Colonic mucosa (tissue), 4 donors: Measurements from ENCODE around the gene BEAN1. TPM values are rescaled to one million over a fixed set of nuclear protein-coding genes. Genes with fewer than 3 reads are reported as not detected.

Experiments
- DNase-seq: peaks from one replicate; pipeline ENCODE4 v3.0.0-alpha.2; 2020
- H3K27ac ChIP-seq: fragments of 200-600 bp; one replicate; pipeline ENCODE4 v1.8.0; 2021
- H3K27me3 ChIP-seq: fragments of 200-600 bp; one replicate; pipeline ENCODE4 v1.8.0; 2021
- H3K36me3 ChIP-seq: fragments of 200-600 bp; one replicate; pipeline ENCODE4 v1.8.0; 2021
- H3K4me1 ChIP-seq: fragments of 200-600 bp; one replicate; pipeline ENCODE4 v1.8.0; 2021; ENCODE audit warnings: mild to moderate bottlenecking
- H3K4me3 ChIP-seq: fragments of 200-600 bp; one replicate; pipeline ENCODE4 v1.8.0; 2021
- H3K9ac ChIP-seq, 2 donors: one replicate each; pipeline ENCODE4 v1.7.0; 2013; ENCODE audit warnings: control low read depth in 2 of 2, low read depth in 2 of 2, low read length in 2 of 2
- H3K9me3 ChIP-seq: fragments of 200-600 bp; one replicate; pipeline ENCODE4 v1.8.0; 2021
- CTCF ChIP-seq: fragments of 200-600 bp; IDR thresholded peaks from one replicate; pipeline ENCODE4 v1.8.0; 2022; ENCODE audit warnings: antibody characterized with exemption, mild to moderate bottlenecking
- intact Hi-C: fragments of 100-400 bp; cut with DNase I; formaldehyde crosslinking; loops from one replicate; pipeline ENCODE4 v1.14.1; 2022
- total RNA-seq, 2 donors: library from RNA; stranded (reverse); fragmentation: NEBNext Ultra II Directional in 1 of 2; extraction: Animal tissue kit (Norgen Biotek cat#: 25700) in 1 of 2; gene quantifications; one replicate each; pipeline ENCODE4 v1.2.1, GENCODE V29; 2021
- donor health status: healthy.
- donor health status: DM: no; HTN: no; CAD: no.
- donor health status: DM: no; HTN: no; CAD: no.

Gene BEAN1
- total RNA-seq, 2 donors from 2014 or later = 0.32 TPM; not detected in 1

DNA sequence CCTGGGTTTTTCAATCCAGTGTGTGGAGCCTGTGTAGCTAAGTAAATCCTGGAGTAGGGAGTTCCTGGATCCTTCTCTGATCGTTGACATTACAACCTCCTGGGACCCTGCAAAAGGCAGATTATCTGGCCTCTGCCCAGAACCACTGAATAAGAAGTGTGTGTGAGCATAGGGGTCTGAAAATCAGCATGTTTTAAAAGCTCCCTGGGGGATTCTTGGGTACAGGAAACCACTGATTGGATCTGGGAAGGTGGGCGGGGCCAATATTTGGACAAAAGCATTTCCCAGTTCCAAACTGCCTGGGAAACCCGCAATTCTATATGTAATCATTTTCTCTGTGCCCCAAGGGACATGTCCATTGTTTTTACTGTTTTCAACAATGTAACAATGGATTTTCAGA, 27.2 kb upstream of the BEAN1 start:
- Histone ChIP-seq H3K27ac (no peak overlapping the region), H3K27me3 (no peaks in the 10 kb centered on the region), H3K4me3 (no peak overlapping the region), H3K4me1 (no peaks in the 10 kb centered on the region), H3K9me3 (no peaks in the 10 kb centered on the region), H3K36me3 (no peaks in the 10 kb centered on the region), H3K9ac (no peak overlapping the region)
- intact Hi-C loops = loop anchor here (10.0 kb wide), 1 partner anchor 455 kb away; no protein-coding TSS in a partner anchor
- DNase-seq = no peak
- TF ChIP-seq CTCF = no peak

GRCh38 chr16:66400503-66401380, 26.4 kb upstream of the BEAN1 start:
- Histone ChIP-seq H3K9me3 (no peaks in the 10 kb centered on the region), H3K27ac (no peak overlapping the region), H3K9ac (no peak overlapping the region), H3K4me3 (no peak overlapping the region), H3K4me1 (no peaks in the 10 kb centered on the region), H3K27me3 (no peaks in the 10 kb centered on the region), H3K36me3 (no peaks in the 10 kb centered on the region)
- DNase-seq = no peak
- intact Hi-C loops = loop anchor here (10.0 kb wide), 1 partner anchor 454 kb away; no protein-coding TSS in a partner anchor
- TF ChIP-seq CTCF = no peak

DNA sequence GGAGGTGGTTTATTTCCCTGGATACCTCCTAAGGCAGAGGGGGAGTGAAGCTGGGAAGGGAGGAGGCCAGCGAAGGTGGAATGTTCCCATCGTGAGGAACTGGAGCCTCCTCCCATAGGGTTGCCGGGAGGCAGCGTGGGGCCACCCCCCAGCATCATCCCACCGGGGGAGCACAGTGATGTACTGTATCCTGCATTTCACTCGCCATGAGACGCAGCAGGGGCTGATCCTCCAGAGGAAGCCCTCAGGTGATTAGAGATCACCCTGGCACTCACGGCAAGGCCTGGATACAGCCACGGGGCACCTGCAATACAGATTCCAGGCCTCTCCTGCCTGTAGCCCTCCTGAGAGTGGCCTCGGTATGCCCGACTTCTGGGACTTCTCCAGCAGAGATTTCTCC, 25.5 kb upstream of the BEAN1 start:
- TF ChIP-seq CTCF = no peak
- no peak for DNase-seq
- Histone ChIP-seq H3K36me3 (no peaks in the 10 kb centered on the region), H3K4me1 (peaks cover 1% of the 10 kb centered on the region), H3K27ac (no peak overlapping the region), H3K9ac (no peak overlapping the region), H3K4me3 (no peak overlapping the region), H3K9me3 (no peaks in the 10 kb centered on the region), H3K27me3 (no peaks in the 10 kb centered on the region)
- intact Hi-C loops = loop anchor here (10.0 kb wide), 1 partner anchor 453 kb away; no protein-coding TSS in a partner anchor

GRCh38 chr16:66402166-66402565, 24.9 kb upstream of the BEAN1 start:
- no peak overlapping the region for H3K27ac ChIP-seq
- H3K9me3 ChIP-seq = no peaks in the 10 kb centered on the region
- no peaks in the 10 kb centered on the region for H3K36me3 ChIP-seq
- no peak overlapping the region for H3K4me3 ChIP-seq
- no peak for TF ChIP-seq CTCF
- intact Hi-C loops = loop anchor here (10.0 kb wide), 1 partner anchor 453 kb away; no protein-coding TSS in a partner anchor
- H3K4me1 ChIP-seq = peaks cover 5% of the 10 kb centered on the region
- no peak overlapping the region for H3K9ac ChIP-seq
- DNase-seq = no peak
- no peaks in the 10 kb centered on the region for H3K27me3 ChIP-seq

DNA sequence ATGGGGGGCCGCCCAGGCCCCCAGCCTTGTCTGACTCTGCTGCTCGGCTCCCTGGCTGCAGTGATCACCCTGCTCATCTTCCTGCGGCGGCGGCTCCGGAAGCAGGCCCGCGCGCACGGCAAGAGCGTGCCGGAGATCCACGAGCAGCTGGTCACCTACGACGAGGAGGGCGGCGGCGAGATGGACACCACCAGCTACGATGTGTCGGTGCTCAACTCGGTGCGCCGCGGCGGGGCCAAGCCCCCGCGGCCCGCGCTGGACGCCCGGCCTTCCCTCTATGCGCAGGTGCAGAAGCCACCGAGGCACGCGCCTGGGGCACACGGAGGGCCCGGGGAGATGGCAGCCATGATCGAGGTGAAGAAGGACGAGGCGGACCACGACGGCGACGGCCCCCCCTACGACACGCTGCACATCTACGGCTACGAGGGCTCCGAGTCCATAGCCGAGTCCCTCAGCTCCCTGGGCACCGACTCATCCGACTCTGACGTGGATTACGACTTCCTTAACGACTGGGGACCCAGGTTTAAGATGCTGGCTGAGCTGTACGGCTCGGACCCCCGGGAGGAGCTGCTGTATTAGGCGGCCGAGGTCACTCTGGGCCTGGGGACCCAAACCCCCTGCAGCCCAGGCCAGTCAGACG, 24.4 kb upstream of the BEAN1 start:
- no peaks in the 10 kb centered on the region for H3K36me3 ChIP-seq
- DNase-seq = no peak
- intact Hi-C loops = loop anchor here (10.0 kb wide), 1 partner anchor 452 kb away; no protein-coding TSS in a partner anchor

More for the DNA sequence above, 24.4 kb upstream of the BEAN1 start:
- Histone ChIP-seq H3K4me3 (no peak overlapping the region), H3K27me3 (no peaks in the 10 kb centered on the region), H3K9me3 (no peaks in the 10 kb centered on the region), H3K9ac (no peak overlapping the region), H3K27ac (no peak overlapping the region), H3K4me1 (peaks cover 5% of the 10 kb centered on the region)
- TF ChIP-seq CTCF = no peak
